Measurements from ENCODE around the gene DPF3. TPM values are rescaled to one million over a fixed set of nuclear protein-coding genes. Genes with fewer than 3 reads are reported as not detected.

Gene DPF3
- total and polyA plus RNA-seq, 2 experiments from 2014 or later: 6.8 to 7.9 TPM

DNA sequence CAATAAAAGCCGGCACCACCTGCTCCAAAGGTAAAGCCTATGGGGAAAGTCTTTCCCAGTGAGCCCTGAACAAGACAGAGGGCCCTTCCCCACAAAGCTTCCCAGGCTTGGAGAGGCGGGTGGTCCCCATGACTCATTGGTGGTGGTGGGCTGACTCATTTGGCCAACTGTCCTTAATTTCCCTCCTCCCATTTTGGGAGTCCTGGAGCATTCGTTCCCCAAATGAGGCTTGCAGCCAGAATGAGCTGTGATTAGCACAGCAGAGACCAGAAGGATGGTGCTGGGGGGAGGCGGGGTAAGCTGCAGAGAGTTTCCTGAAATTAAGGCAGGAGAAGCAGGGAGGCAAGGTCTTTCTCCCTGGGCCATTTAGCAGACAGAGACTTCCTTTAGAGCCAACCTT is 241.7 kb downstream of the DPF3 start:
- H3K4me1 ChIP-seq (ENCODE audit: insufficient read depth): peaks cover 38% of the 10 kb centered on the region
- in situ Hi-C loops (cut with MboI): no loop called here
- H3K79me2 ChIP-seq (ENCODE audit: insufficient read depth): no peaks in the 10 kb centered on the region
- H3K9me2 ChIP-seq (ENCODE audit: insufficient read depth): no peaks in the 10 kb centered on the region
- no peak overlapping the region for H2AFZ ChIP-seq
- whole genome bisulfite sequencing, 2 experiments (ENCODE audit: low coverage in 1 of 2, low lambda C conversion rate in 2 of 2, missing lambda C conversion rate in 2 of 2): 44 to 48% methylated on average over 4 of the region's 4 CpGs
- peak; percentile 26 for DNase-seq
- no peak overlapping the region for H3K27ac ChIP-seq
- H3K36me3 ChIP-seq (ENCODE audit: low read depth): no peaks in the 10 kb centered on the region
- no peaks in the 10 kb centered on the region for H3K27me3 ChIP-seq (replicated peaks; ENCODE audit: insufficient read depth)
- no peak overlapping the region for H3K4me3 ChIP-seq
- no peak overlapping the region for H3K9ac ChIP-seq
- H3K4me2 ChIP-seq (ENCODE audit: unreplicated experiment): no peak overlapping the region
- no peaks in the 10 kb centered on the region for H3K9me3 ChIP-seq (ENCODE audit: low read depth)
- peaks cover 19% of the 10 kb centered on the region for H3F3A ChIP-seq (ENCODE audit: insufficient read depth)
- no peaks in the 10 kb centered on the region for H4K20me1 ChIP-seq (ENCODE audit: insufficient read depth)
- TF ChIP-seq EZH2phosphoT487 (IDR thresholded peaks at IDR 0.05; ENCODE audit: insufficient read depth, low read depth) (no peak), EZH2 (IDR thresholded peaks at IDR 0.05; ENCODE audit: insufficient read depth, poor library complexity, severe bottlenecking) (no peak)

GRCh38 chr14:72651714-72652113 is 242.2 kb downstream of the DPF3 start:
- 42 to 46% methylated on average over 5 of the region's 5 CpGs for WGBS, 2 experiments (ENCODE audit: low coverage in 1 of 2, low lambda C conversion rate in 2 of 2, missing lambda C conversion rate in 2 of 2)
- Histone ChIP-seq H3K9me2 (ENCODE audit: insufficient read depth) (no peaks in the 10 kb centered on the region), H3F3A (ENCODE audit: insufficient read depth) (peaks cover 21% of the 10 kb centered on the region), H2AFZ (no peak overlapping the region), H3K79me2 (ENCODE audit: insufficient read depth) (no peaks in the 10 kb centered on the region), H3K4me3 (no peak overlapping the region), H3K36me3 (ENCODE audit: low read depth) (no peaks in the 10 kb centered on the region), H3K9me3 (ENCODE audit: low read depth) (no peaks in the 10 kb centered on the region), H3K9ac (no peak overlapping the region), H3K27ac (no peak overlapping the region), H3K4me1 (ENCODE audit: insufficient read depth) (peaks cover 42% of the 10 kb centered on the region), H4K20me1 (ENCODE audit: insufficient read depth) (no peaks in the 10 kb centered on the region), H3K4me2 (ENCODE audit: unreplicated experiment) (peak overlapping the region; percentile 41), H3K27me3 (replicated peaks; ENCODE audit: insufficient read depth) (no peaks in the 10 kb centered on the region)
- no peak for TF ChIP-seq EZH2 (IDR thresholded peaks at IDR 0.05; ENCODE audit: insufficient read depth, poor library complexity, severe bottlenecking)
- no peak for TF ChIP-seq EZH2phosphoT487 (IDR thresholded peaks at IDR 0.05; ENCODE audit: insufficient read depth, low read depth)
- DNase-seq: peak; percentile 20
- in situ Hi-C loops (cut with MboI): no loop called here

DNA sequence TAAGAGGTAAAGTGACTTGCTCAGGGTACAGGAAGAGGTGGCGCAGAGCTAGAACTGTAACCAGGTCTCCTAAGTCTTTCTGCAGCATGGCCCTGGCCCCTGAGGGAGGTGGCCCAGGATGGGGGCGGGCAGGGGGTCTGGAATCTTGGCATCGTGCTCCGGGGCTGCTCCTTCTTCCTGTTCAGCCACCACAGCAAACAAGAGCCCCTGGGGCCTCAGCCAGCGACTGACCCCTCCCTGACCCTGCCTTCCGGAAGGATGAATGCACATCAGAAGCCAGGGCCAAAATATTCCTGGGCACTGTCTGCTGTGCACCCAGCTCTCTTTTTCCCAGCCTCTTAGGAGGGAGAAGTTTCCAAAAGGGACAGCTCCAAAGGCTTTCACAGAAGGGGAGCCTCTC is 242.8 kb downstream of the DPF3 start:
- TF ChIP-seq EZH2phosphoT487 (IDR thresholded peaks at IDR 0.05; ENCODE audit: insufficient read depth, low read depth): no peak
- TF ChIP-seq EZH2 (IDR thresholded peaks at IDR 0.05; ENCODE audit: insufficient read depth, poor library complexity, severe bottlenecking): no peak
- no peaks in the 10 kb centered on the region for H3K79me2 ChIP-seq (ENCODE audit: insufficient read depth)
- no peak overlapping the region for H3K4me3 ChIP-seq
- no peak overlapping the region for H3K27ac ChIP-seq
- 39 to 61% methylated on average over 5 to 6 of the region's 6 CpGs for WGBS, 2 experiments (ENCODE audit: low coverage in 1 of 2, low lambda C conversion rate in 2 of 2, missing lambda C conversion rate in 2 of 2)
- no peak overlapping the region for H3K9ac ChIP-seq
- no peak overlapping the region for H2AFZ ChIP-seq
- H3K4me2 ChIP-seq (ENCODE audit: unreplicated experiment): peak overlapping the region; percentile 41
- H3K9me3 ChIP-seq (ENCODE audit: low read depth): no peaks in the 10 kb centered on the region
- H3K27me3 ChIP-seq (replicated peaks; ENCODE audit: insufficient read depth): no peaks in the 10 kb centered on the region
- in situ Hi-C loops (cut with MboI): no loop called here
- peaks cover 47% of the 10 kb centered on the region for H3K4me1 ChIP-seq (ENCODE audit: insufficient read depth)
- no peaks in the 10 kb centered on the region for H4K20me1 ChIP-seq (ENCODE audit: insufficient read depth)
- H3F3A ChIP-seq (ENCODE audit: insufficient read depth): peaks cover 23% of the 10 kb centered on the region
- no peaks in the 10 kb centered on the region for H3K9me2 ChIP-seq (ENCODE audit: insufficient read depth)
- peak; percentile 40 for DNase-seq
- H3K36me3 ChIP-seq (ENCODE audit: low read depth): no peaks in the 10 kb centered on the region

DNA sequence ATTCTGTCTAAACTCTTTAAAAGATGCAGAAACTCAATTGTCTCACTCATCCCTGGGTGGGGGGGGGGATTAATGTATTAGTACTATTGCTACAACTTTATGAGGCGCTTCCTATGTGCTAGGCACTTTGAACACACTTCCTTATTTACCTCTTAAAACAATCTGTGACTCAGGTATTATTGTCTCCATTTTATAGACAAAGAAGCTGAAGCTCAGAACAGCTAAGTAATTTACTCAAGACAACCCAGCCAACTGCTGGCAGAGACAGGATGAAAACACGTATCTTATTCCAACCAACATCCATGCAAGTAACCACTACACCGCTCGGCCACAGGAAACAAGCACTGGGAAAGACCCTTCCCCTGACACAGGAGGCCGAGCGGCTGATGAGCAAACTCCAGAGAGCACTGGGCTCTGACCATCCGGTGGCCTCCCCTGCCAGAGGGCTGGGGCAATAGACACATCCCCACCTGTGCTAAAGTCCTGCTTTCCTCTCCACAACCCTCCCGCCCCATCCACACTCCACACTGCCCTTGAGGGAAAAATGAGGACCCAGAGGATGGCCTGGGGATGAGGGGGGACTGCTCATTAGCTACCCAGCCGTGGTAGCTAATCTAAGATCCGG is 244.2 kb downstream of the DPF3 start:
- Histone ChIP-seq H2AFZ (no peak overlapping the region), H3K4me3 (no peak overlapping the region), H3F3A (ENCODE audit: insufficient read depth) (peaks cover 29% of the 10 kb centered on the region), H3K9me2 (ENCODE audit: insufficient read depth) (no peaks in the 10 kb centered on the region), H3K4me2 (ENCODE audit: unreplicated experiment) (no peak overlapping the region), H4K20me1 (ENCODE audit: insufficient read depth) (no peaks in the 10 kb centered on the region), H3K4me1 (ENCODE audit: insufficient read depth) (peaks cover 47% of the 10 kb centered on the region), H3K9me3 (ENCODE audit: low read depth) (no peaks in the 10 kb centered on the region), H3K79me2 (ENCODE audit: insufficient read depth) (no peaks in the 10 kb centered on the region), H3K36me3 (ENCODE audit: low read depth) (no peaks in the 10 kb centered on the region), H3K27ac (no peak overlapping the region), H3K27me3 (replicated peaks; ENCODE audit: insufficient read depth) (no peaks in the 10 kb centered on the region), H3K9ac (no peak overlapping the region)
- TF ChIP-seq EZH2 (IDR thresholded peaks at IDR 0.05; ENCODE audit: insufficient read depth, poor library complexity, severe bottlenecking): no peak
- TF ChIP-seq EZH2phosphoT487 (IDR thresholded peaks at IDR 0.05; ENCODE audit: insufficient read depth, low read depth): no peak
- DNase-seq: no peak
- 61 to 70% methylated on average over 10 of the region's 10 CpGs for WGBS, 2 experiments (ENCODE audit: low coverage in 1 of 2, low lambda C conversion rate in 2 of 2, missing lambda C conversion rate in 2 of 2)
- in situ Hi-C loops (cut with MboI): no loop called here

Measured in GM23248 (cell line).